HepG2 (cell line): Measurements from ENCODE around the gene R3HDM1. TPM values are rescaled to one million over a fixed set of nuclear protein-coding genes. Genes with fewer than 3 reads are reported as not detected.
A peak's percentile ranks its signal among the peaks of the same experiment; 100 is the strongest.

Experiments
- ADNP ChIP-seq: sonication (generic); formaldehyde crosslinking; IDR thresholded peaks from 2 replicates; pipeline ENCODE4 v1.4.0; 2020; ENCODE audit warnings: missing genetic modification reagents
- ATF6 ChIP-seq: sonication (generic); formaldehyde crosslinking; conservative IDR thresholded peaks from 2 replicates; pipeline ENCODE4 v1.4.0; 2020; ENCODE audit warnings: missing genetic modification reagents
- DZIP1 ChIP-seq: sonication (generic); formaldehyde crosslinking; IDR thresholded peaks from 2 replicates; pipeline ENCODE4 v1.5.0; 2020; ENCODE audit warnings: mild to moderate bottlenecking, missing genetic modification reagents
- MZF1 ChIP-seq: sonication (generic); formaldehyde crosslinking; IDR thresholded peaks from 2 replicates; pipeline ENCODE4 v1.8.1; 2023; ENCODE audit warnings: mild to moderate bottlenecking, missing genetic modification reagents, borderline replicate concordance
- ZBTB20 ChIP-seq: sonication (generic); formaldehyde crosslinking; IDR thresholded peaks from 2 replicates; pipeline ENCODE4 v1.8.1; 2023; ENCODE audit warnings: missing genetic modification reagents, low read depth, mild to moderate bottlenecking, borderline replicate concordance
- ZFP62 ChIP-seq: sonication (generic); formaldehyde crosslinking; IDR thresholded peaks from 2 replicates; pipeline ENCODE4 v1.4.0; 2020; ENCODE audit warnings: missing genetic modification reagents
- ZNF446 ChIP-seq: sonication (generic); formaldehyde crosslinking; IDR thresholded peaks from 2 replicates; pipeline ENCODE4 v1.5.0; 2020; ENCODE audit warnings: mild to moderate bottlenecking, missing genetic modification reagents
- ZNF784 ChIP-seq: sonication (generic); formaldehyde crosslinking; IDR thresholded peaks from 2 replicates; pipeline ENCODE4 v1.5.1; 2020; ENCODE audit warnings: missing genetic modification reagents, mild to moderate bottlenecking, borderline replicate concordance
- ZNF841 ChIP-seq: sonication (generic); formaldehyde crosslinking; IDR thresholded peaks from 2 replicates; pipeline ENCODE4 v1.8.1; 2023; ENCODE audit warnings: missing genetic modification reagents, borderline replicate concordance
- ZXDC ChIP-seq: sonication (generic); formaldehyde crosslinking; IDR thresholded peaks from 2 replicates; pipeline ENCODE4 v1.5.0; 2020; ENCODE audit warnings: mild to moderate bottlenecking, missing genetic modification reagents
- polyA plus RNA-seq, 8 experiments: library from polyadenylated mRNA; depleted of rRNA in 3 of 8; stranded (reverse) in 7 of 8; unstranded in 1 of 8; fragments of >200 nt; fragmentation: Illumina TruSeq in 4 of 8; extraction: Trizol in 4 of 8; gene quantifications; 2 replicates each; pipeline versions ENCODE4 v1.2.1 to v1.2.3, GENCODE V29; 2011 to 2016; ENCODE audit warnings: low read depth in 4 of 8, missing spikeins in 1 of 8, mixed read lengths in 1 of 8; ENCODE audit not compliant: insufficient read depth in 1 of 8
- total RNA-seq, 5 experiments: library from RNA; depleted of rRNA; stranded (reverse); fragments of >200 nt; fragmentation: Illumina TruSeq; extraction: Trizol; gene quantifications; 2 replicates each; pipeline ENCODE4 v1.2.3, GENCODE V29; 2016; ENCODE audit warnings: low read depth in 1 of 5
- TF ChIP-seq, protein P1 (sequence below): sonication (generic); formaldehyde crosslinking; IDR thresholded peaks from 2 replicates; pipeline ENCODE4 v1.4.0; 2020; ENCODE audit warnings: missing genetic modification reagents, mild to moderate bottlenecking, borderline replicate concordance
- TF ChIP-seq, protein P2 (sequence below): sonication (generic); formaldehyde crosslinking; IDR thresholded peaks from 2 replicates; pipeline ENCODE4 v1.5.0; 2020; ENCODE audit warnings: mild to moderate bottlenecking, missing genetic modification reagents
- TF ChIP-seq, protein P3 (sequence below): sonication (generic); formaldehyde crosslinking; IDR thresholded peaks from 2 replicates; pipeline ENCODE4 v1.8.1; 2023; ENCODE audit warnings: missing genetic modification reagents, mild to moderate bottlenecking, borderline replicate concordance

R3HDM1 gene
- total and polyA plus RNA-seq, 2 of the 13 experiments (the other 11 are each of a cell fraction or from before 2014, with no cell fraction given): 15.7 to 54.3 TPM

DNA sequence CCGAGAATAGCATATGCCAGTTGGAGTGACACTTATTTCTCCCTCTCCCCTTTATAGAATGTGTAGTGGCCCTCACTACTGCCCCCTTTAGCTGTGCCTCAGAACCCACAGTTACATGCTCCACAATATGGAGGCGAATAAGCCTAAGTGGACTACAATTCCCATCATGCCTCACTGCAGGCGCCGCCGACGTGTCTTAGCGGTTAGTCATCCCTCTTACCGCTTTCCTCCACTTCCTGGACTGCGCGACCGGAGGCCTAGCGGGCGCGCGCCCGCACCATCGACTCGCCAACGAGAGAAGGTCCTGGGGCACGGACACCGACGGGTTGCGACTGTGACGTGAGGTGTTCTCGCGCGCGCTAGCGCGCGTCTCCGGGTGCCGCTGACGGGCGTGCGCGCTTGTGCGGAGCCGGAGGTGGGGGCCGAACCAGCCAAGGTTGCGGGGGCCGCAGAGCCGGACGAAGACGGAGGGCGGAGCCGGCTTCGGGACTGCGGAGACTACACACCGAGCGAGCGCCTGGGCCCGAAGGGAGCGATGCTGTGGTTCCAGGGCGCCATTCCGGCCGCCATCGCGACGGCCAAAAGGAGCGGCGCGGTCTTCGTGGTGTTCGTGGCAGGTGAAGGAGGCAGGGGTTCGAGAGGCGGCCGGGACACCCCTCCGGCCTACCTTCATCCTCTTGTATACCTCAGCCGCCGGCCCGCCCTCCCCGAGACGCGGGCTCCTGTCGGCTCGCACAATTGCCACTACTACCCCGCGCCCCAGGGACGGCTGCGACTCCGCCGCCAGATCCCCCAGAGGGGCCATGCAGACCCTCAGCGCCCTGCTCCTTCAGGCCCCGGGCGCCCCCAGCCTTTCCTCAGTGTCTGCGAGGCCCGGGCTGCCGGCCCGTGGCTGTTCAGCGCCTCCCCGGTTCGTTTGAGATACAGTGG is 210.4 kb downstream of the R3HDM1 start, which contains the start of gene UBXN4 (continued):
- no peak for TF ChIP-seq ZXDC
- TF ChIP-seq ZNF784 (CRISPR knock-in tag): peak; percentile 80; the same call in 1 of the 2 replicates
- TF ChIP-seq MZF1 (CRISPR knock-in tag): no peak
- TF ChIP-seq, protein P1, sequence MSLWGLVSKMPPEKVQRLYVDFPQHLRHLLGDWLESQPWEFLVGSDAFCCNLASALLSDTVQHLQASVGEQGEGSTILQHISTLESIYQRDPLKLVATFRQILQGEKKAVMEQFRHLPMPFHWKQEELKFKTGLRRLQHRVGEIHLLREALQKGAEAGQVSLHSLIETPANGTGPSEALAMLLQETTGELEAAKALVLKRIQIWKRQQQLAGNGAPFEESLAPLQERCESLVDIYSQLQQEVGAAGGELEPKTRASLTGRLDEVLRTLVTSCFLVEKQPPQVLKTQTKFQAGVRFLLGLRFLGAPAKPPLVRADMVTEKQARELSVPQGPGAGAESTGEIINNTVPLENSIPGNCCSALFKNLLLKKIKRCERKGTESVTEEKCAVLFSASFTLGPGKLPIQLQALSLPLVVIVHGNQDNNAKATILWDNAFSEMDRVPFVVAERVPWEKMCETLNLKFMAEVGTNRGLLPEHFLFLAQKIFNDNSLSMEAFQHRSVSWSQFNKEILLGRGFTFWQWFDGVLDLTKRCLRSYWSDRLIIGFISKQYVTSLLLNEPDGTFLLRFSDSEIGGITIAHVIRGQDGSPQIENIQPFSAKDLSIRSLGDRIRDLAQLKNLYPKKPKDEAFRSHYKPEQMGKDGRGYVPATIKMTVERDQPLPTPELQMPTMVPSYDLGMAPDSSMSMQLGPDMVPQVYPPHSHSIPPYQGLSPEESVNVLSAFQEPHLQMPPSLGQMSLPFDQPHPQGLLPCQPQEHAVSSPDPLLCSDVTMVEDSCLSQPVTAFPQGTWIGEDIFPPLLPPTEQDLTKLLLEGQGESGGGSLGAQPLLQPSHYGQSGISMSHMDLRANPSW (CRISPR knock-in tag): no peak; the same call in 1 of the 2 replicates
- TF ChIP-seq, protein P2, sequence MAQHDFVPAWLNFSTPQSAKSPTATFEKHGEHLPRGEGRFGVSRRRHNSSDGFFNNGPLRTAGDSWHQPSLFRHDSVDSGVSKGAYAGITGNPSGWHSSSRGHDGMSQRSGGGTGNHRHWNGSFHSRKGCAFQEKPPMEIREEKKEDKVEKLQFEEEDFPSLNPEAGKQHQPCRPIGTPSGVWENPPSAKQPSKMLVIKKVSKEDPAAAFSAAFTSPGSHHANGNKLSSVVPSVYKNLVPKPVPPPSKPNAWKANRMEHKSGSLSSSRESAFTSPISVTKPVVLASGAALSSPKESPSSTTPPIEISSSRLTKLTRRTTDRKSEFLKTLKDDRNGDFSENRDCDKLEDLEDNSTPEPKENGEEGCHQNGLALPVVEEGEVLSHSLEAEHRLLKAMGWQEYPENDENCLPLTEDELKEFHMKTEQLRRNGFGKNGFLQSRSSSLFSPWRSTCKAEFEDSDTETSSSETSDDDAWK: no peak
- peak; percentile 89; the same call in 1 of the 2 replicates for TF ChIP-seq DZIP1 (CRISPR knock-in tag)
- no peak for TF ChIP-seq ZNF841 (CRISPR knock-in tag)
- TF ChIP-seq, protein P3, sequence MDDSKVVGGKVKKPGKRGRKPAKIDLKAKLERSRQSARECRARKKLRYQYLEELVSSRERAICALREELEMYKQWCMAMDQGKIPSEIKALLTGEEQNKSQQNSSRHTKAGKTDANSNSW: peak; percentile 80; the same call in 1 of the 2 replicates
- TF ChIP-seq ATF6 (CRISPR knock-in tag): peak; percentile 91; the same call in 1 of the 2 replicates
- no peak for TF ChIP-seq ZFP62 (CRISPR knock-in tag)
- TF ChIP-seq ZNF446 (CRISPR knock-in tag): peak; percentile 91
- TF ChIP-seq ADNP (CRISPR knock-in tag): peak; percentile 98
- peak; percentile 68; the same call in 1 of the 2 replicates for TF ChIP-seq ZBTB20 (CRISPR knock-in tag)
